ENCODE results near the gene ZMIZ2. TPM values are rescaled to one million over a fixed set of nuclear protein-coding genes. Genes with fewer than 3 reads are reported as not detected.
"Not testable (repeated sequence)": the region's sequence is repeated elsewhere in the genome, so short reads cannot be mapped to it uniquely, and the experiment has no call there.

Gene ZMIZ2
- polyA plus RNA-seq, 3 donors = 40.7 to 46.0 (median 43.7) TPM

GRCh38 chr7:44769376-44769775 is 20.7 kb downstream of the ZMIZ2 start:
- DNase-seq (ENCODE audit: low read depth in 3 of 3, low spot score in 2 of 3) = no peak

DNA sequence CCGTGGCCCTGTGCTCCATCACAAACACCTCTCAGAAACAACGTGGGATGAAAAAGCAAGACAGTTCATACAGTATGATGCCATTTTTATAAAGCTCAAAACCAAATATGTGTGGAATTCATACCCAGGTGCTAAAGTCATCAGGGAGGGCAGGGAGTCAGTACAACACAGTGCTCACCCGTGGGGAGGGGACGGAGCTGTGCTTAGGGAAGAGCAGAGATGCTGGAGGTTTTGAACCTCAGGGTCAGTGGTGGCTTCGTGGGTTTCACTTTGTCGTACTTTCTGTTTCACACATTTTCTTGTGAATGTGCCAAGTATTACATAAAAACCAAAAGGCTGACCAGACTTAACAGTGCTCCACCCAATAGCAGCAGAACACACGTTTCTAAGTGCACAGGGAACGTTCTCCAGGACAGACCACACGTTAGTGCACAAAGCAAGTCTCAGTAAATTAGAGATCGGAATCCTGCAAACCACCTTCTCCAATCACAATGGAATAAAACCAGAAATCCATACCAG is 21.2 kb downstream of the ZMIZ2 start:
- DNase-seq (ENCODE audit: low read depth in 3 of 3, low spot score in 2 of 3) = no peak

GRCh38 chr7:44771358-44771757 is 22.7 kb downstream of the ZMIZ2 start:
- no peak for DNase-seq (ENCODE audit: low read depth in 3 of 3, low spot score in 2 of 3)

- no peak for DNase-seq (ENCODE audit: low read depth in 3 of 3, low spot score in 2 of 3)
Observed at GRCh38 chr7:44772440-44772839, 23.8 kb downstream of the ZMIZ2 start.

GRCh38 chr7:44772867-44773266 is 24.2 kb downstream of the ZMIZ2 start:
- no peak for DNase-seq (ENCODE audit: low read depth in 3 of 3, low spot score in 2 of 3)

GRCh38 chr7:44774486-44774885 is 25.8 kb downstream of the ZMIZ2 start:
- DNase-seq (ENCODE audit: low read depth in 3 of 3, low spot score in 2 of 3) = not testable (repeated sequence)

- DNase-seq (ENCODE audit: low read depth in 3 of 3, low spot score in 2 of 3) = no peak
Observed at GRCh38 chr7:44775383-44776107, 26.9 kb downstream of the ZMIZ2 start.

DNA sequence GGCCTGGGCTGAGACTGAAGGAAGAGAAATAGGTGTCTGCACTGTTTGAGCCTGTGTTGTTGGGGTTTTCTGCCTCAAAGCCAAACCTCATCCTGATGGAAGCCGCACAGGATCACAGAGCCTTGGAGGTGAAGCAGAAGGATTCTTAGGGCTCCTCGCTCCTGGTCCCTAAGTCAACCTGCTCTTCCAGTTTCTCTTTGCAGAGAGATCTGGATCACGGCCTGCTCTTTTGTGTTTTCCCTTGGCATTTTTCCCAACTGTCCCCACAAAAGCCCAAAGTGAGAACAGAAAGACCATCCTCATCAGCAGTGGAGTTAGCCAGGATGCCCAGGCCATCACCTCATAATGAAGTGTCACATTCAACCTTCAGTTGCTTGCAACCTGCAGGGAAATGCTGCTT is 27.6 kb downstream of the ZMIZ2 start:
- no peak for DNase-seq (ENCODE audit: low read depth in 3 of 3, low spot score in 2 of 3)

GRCh38 chr7:44782460-44782859 is 33.8 kb downstream of the ZMIZ2 start:
- DNase-seq (ENCODE audit: low read depth in 3 of 3, low spot score in 2 of 3) = no peak

DNA sequence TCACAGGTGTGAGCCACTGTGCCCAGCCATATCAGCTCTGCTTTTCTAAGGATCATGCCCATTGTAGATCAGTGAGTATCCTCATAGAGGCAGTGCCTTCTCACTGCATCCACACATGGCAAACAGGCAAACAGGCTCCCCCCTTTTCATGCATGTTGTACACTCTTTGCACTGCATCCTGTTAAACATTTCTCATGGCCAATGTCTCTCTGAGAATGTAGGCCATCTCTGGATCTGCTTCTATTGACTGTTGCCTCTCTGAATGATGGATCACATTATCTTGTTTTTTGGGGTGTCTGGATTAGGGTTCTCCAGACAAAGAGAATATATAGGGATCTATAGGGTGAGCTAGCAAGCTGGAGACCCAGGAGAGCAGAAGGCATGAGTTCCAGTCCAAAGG is 34.8 kb downstream of the ZMIZ2 start:
- DNase-seq (ENCODE audit: low read depth in 3 of 3, low spot score in 2 of 3) = no peak

GRCh38 chr7:44784364-44784763 is 35.7 kb downstream of the ZMIZ2 start:
- no peak for DNase-seq (ENCODE audit: low read depth in 3 of 3, low spot score in 2 of 3)

DNA sequence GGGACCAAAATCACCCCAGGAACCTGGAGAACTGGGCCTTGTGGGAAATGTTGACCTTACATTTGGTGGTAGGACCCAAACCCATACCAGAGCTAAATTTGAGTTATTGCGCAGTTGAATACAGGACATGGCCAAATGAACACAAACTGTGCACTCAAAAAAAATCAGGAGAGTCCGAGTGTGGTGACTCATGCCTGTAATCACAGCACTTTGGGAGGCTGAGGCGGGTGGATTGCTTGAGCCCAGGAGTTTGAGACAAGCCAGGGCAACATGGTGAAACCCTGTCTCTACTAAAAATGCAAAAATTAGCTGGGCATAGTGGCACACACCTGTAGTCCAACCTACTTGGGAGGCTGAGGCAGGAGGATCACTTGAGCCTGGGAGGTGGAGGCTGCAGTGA is 36.6 kb downstream of the ZMIZ2 start:
- not testable (repeated sequence) for DNase-seq (ENCODE audit: low read depth in 3 of 3, low spot score in 2 of 3)

DNA sequence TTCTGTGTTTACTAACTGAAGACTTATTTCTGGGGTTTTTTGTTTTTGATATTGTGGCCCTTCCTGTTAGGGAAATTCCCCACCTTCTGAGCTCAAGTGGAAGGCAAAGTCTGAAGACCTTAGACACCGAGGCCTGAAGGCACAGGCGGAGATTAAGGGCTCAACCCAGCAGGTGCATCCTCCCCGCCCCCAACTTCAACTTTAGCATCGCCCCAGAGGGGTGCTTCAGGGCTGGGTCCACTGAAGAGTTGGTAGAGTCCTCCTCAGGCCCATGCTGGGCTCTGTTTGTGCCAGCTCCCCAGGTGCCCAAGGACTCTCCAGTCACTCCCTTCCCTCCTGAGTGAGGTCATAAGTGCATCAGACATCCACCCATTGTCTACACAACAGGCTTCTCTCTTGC is 38.4 kb downstream of the ZMIZ2 start:
- no peak for DNase-seq (ENCODE audit: low read depth in 3 of 3, low spot score in 2 of 3)

DNA sequence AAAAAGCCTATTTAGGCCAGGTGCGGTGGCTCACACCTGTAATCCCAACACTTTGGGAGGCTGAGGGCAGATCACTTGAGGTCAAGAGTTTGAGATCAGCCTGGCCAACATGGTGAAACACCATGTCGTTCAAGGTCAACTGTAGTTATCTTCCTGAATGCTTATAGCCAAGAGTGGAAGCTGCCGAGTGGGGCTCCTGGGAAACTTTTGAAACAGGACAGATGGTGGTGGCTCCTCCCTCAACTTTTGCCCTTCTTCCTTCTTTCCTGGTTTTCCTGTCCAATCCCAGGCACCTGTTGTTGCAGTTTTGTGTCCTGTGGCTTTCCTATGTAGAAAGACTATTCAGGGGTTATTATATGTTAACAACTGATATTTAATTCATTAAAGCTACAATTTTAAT is 39.1 kb downstream of the ZMIZ2 start:
- no peak for DNase-seq (ENCODE audit: low read depth in 3 of 3, low spot score in 2 of 3)

DNA sequence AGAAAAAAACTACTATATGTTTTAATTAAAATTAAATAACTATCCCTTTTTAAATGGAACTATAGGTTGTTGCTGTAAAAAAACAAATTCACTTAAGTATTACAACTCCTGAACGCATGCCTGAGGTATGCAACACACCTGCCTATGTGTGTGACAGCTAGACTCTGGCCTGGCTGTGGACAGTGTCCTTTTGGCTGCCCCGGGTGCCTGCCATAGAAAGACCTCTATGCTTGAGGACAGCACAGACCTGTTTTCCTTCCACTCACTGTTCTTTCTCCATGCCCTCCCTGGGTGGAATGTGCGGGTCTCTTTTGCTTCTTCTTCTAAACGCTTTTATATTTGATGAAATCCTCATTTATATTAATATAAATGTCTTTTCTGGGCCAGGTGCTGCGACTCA is 41.3 kb downstream of the ZMIZ2 start:
- no peak for DNase-seq (ENCODE audit: low read depth in 3 of 3, low spot score in 2 of 3)

GRCh38 chr7:44791278-44792219 is 42.9 kb downstream of the ZMIZ2 start:
- DNase-seq (ENCODE audit: low read depth in 3 of 3, low spot score in 2 of 3) = no peak

DNA sequence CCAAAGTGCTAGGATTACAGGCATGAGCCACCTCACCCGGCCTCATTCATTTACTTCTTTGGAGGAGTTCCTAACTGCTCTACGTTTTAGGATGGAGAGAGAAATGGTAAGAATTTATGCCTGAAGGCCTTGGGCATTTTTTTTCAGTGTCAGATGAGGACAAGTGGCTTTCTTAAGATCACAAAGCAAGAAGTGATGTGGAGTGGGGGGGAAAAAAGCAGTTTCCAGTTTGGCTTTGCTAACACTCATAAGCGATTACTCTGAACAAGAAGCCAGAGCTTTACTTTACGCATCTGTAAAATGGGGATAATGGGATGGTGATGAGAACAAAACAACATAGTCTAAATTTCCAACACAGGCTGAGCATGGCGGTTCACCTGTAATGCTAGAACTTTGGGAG is 45.3 kb downstream of the ZMIZ2 start:
- DNase-seq (ENCODE audit: low read depth in 3 of 3, low spot score in 2 of 3) = no peak

- no peak for DNase-seq (ENCODE audit: low read depth in 3 of 3, low spot score in 2 of 3)
Observed at GRCh38 chr7:44794331-44794730, 45.7 kb downstream of the ZMIZ2 start.

GRCh38 chr7:44796034-44796503 is 47.4 kb downstream of the ZMIZ2 start:
- DNase-seq (ENCODE audit: low read depth in 3 of 3, low spot score in 2 of 3) = peak; percentile 34 to 40 (median 36)

- DNase-seq (ENCODE audit: low read depth in 3 of 3, low spot score in 2 of 3) = peak; percentile 88 to 97 (median 93)
Observed at GRCh38 chr7:44796504-44797328, 48.1 kb downstream of the ZMIZ2 start, which contains the start of gene PPIA. TSS of gene PPIA (plus strand) at chr7:44796681. CDS start at chr7:44796725, 44 bp downstream.
